Testis (tissue), 2 donors: ENCODE results near the gene PAWR.
"Not testable (repeated sequence)": the region's sequence is repeated elsewhere in the genome, so short reads cannot be mapped to it uniquely, and the experiment has no call there.

Experiments
- CTCF ChIP-seq, 3 experiments: fragments of 450-650 bp in 2 of 3; fragments of 200-600 bp in 1 of 3; sonication (generic) in 1 of 3; IDR thresholded peaks; one replicate each; pipeline ENCODE4 v1.5.1; 2016 to 2019; ENCODE audit warnings: antibody characterized with exemption in 3 of 3, mild to moderate bottlenecking in 2 of 3, moderate library complexity in 1 of 3
- POLR2A ChIP-seq: fragments of 450-650 bp; IDR thresholded peaks from one replicate; pipeline ENCODE4 v1.6.1; 2017; ENCODE audit warnings: antibody characterized with exemption, mild to moderate bottlenecking, moderate library complexity

- TF ChIP-seq CTCF (IDR thresholded peaks at IDR 0.05); POLR2A: not testable (repeated sequence)
Observed at GRCh38 chr12:79684338-79684737, 6.4 kb downstream of the PAWR start.
